Osteocyte (in vitro differentiated cells): ENCODE data around the gene TBC1D5. TPM values are rescaled to one million over a fixed set of nuclear protein-coding genes. Genes with fewer than 3 reads are reported as not detected.

ENCODE experiments used
- DNase-seq: peaks from one replicate; pipeline ENCODE4 v3.0.0; 2021; ENCODE audit warnings: mixed read lengths; ENCODE audit not compliant: unreplicated experiment; ENCODE audit errors: extremely low spot score
- H3K27ac Mint-ChIP-seq: one replicate; pipeline ENCODE4 v1.8.0; 2021; ENCODE audit warnings: mild to moderate bottlenecking, mixed read lengths; ENCODE audit not compliant: unreplicated experiment
- H3K27me3 Mint-ChIP-seq: one replicate; pipeline ENCODE4 v1.8.0; 2021; ENCODE audit warnings: mixed read lengths; ENCODE audit not compliant: unreplicated experiment
- H3K36me3 Mint-ChIP-seq: one replicate; pipeline ENCODE4 v1.8.0; 2021; ENCODE audit warnings: mixed read lengths; ENCODE audit not compliant: unreplicated experiment
- H3K4me1 Mint-ChIP-seq: one replicate; pipeline ENCODE4 v1.8.0; 2021; ENCODE audit warnings: mixed read lengths; ENCODE audit not compliant: unreplicated experiment
- H3K4me3 Mint-ChIP-seq: one replicate; pipeline ENCODE4 v1.8.0; 2021; ENCODE audit warnings: mild to moderate bottlenecking, moderate library complexity, mixed read lengths; ENCODE audit not compliant: unreplicated experiment
- H3K9me3 Mint-ChIP-seq: one replicate; pipeline ENCODE4 v1.8.0; 2021; ENCODE audit warnings: mixed read lengths; ENCODE audit not compliant: unreplicated experiment
- total RNA-seq: library from RNA; stranded (reverse); gene quantifications from 2 replicates; pipeline ENCODE4 v1.2.1, GENCODE V29; 2021
- TF ChIP-seq, protein P1 (sequence below): fragments of 200-600 bp; sonication (generic); IDR thresholded peaks from 2 replicates; pipeline ENCODE4 v1.5.0; 2021; ENCODE audit warnings: antibody characterized with exemption, mild to moderate bottlenecking, moderate library complexity

The TBC1D5 gene
- total RNA-seq, 1 donor from 2014 or later: 69.2 TPM

DNA sequence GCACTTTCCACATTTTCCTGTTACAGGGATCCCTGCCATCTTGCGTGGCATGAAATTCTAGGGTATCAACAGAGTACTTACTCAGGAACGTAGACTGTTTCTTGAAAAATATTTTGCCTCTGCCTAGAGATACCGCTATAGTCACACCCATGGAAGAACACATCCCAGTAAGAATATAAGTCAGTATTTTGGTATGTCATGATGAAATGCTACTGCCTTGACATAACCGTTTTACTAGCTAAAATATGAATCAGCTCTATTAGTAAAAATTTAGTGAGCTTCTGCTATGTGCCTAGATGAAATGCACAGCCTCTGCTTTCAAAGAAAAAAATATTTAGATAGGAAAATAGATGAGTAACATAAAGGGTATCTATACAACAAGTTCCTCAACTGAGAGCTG lies 276.4 kb downstream of the TBC1D5 start:
- TF ChIP-seq, protein P1, sequence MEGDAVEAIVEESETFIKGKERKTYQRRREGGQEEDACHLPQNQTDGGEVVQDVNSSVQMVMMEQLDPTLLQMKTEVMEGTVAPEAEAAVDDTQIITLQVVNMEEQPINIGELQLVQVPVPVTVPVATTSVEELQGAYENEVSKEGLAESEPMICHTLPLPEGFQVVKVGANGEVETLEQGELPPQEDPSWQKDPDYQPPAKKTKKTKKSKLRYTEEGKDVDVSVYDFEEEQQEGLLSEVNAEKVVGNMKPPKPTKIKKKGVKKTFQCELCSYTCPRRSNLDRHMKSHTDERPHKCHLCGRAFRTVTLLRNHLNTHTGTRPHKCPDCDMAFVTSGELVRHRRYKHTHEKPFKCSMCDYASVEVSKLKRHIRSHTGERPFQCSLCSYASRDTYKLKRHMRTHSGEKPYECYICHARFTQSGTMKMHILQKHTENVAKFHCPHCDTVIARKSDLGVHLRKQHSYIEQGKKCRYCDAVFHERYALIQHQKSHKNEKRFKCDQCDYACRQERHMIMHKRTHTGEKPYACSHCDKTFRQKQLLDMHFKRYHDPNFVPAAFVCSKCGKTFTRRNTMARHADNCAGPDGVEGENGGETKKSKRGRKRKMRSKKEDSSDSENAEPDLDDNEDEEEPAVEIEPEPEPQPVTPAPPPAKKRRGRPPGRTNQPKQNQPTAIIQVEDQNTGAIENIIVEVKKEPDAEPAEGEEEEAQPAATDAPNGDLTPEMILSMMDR: no peak
- Mint-ChIP-seq H3K4me3 (no peak overlapping the region), H3K4me1 (peaks cover 13% of the 10 kb centered on the region), H3K9me3 (no peaks in the 10 kb centered on the region), H3K36me3 (peaks cover 8% of the 10 kb centered on the region), H3K27ac (no peak overlapping the region), H3K27me3 (no peaks in the 10 kb centered on the region)
- DNase-seq: no peak

DNA sequence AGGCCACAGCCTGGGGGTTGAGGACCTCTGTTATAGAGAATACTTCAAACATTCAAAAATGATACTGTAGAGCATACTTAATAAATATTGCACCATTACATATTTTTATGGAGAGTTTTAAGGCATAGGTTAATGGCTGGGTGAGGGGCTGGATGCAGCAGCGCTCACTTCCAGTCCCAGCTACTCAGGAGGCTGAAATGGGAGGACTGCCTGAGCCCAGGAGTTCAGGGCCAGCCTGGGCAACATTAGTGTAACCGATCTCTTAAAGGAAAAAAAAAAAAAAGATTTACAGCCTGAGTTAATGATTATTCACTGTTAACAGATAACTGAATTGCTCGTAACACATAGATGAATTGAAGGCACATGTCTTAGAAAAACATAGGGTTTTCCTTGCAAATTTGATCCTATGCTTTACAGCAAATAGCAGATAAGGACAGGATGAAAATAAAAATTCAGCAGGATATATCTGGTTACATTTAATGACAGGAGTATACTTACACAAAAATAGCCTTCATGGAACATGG lies 282.9 kb downstream of the TBC1D5 start:
- peaks cover 4% of the 10 kb centered on the region for H3K9me3 Mint-ChIP-seq
- no peak overlapping the region for H3K4me3 Mint-ChIP-seq
- TF ChIP-seq, protein P1: no peak
- no peak for DNase-seq
- H3K36me3 Mint-ChIP-seq: peaks cover 6% of the 10 kb centered on the region
- H3K27ac Mint-ChIP-seq: no peak overlapping the region
- no peaks in the 10 kb centered on the region for H3K27me3 Mint-ChIP-seq
- no peaks in the 10 kb centered on the region for H3K4me1 Mint-ChIP-seq

GRCh38 chr3:17456650-17457049 lies 285.8 kb downstream of the TBC1D5 start:
- DNase-seq: no peak
- H3K27ac Mint-ChIP-seq: no peak overlapping the region

DNA sequence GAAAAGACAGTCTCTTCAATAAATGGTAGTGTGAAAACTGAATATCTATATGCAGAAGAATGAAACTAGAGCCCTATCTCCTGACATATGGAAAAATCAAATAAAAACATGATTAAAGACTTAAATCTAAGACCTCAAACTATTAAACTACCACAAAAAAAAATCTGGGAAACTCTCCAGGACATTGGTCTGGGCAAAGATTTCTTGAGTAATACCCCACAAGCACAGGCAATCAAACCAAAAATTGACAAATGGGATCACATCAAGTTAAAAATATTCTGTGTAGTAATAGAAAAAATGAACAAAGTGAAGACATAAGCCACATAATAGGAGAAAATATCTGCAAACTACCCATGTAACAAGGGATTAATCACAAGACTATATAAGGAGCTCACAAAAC lies 286.4 kb downstream of the TBC1D5 start:
- TF ChIP-seq, protein P1: no peak
- H3K9me3 Mint-ChIP-seq: peaks cover 18% of the 10 kb centered on the region

More at GRCh38 chr3:17456650-17457049, 285.8 kb downstream of the TBC1D5 start:
- Mint-ChIP-seq H3K27me3 (no peaks in the 10 kb centered on the region), H3K36me3 (peaks cover 2% of the 10 kb centered on the region), H3K4me3 (no peak overlapping the region), H3K4me1 (no peaks in the 10 kb centered on the region), H3K9me3 (peaks cover 18% of the 10 kb centered on the region)
- TF ChIP-seq, protein P1: no peak

DNA sequence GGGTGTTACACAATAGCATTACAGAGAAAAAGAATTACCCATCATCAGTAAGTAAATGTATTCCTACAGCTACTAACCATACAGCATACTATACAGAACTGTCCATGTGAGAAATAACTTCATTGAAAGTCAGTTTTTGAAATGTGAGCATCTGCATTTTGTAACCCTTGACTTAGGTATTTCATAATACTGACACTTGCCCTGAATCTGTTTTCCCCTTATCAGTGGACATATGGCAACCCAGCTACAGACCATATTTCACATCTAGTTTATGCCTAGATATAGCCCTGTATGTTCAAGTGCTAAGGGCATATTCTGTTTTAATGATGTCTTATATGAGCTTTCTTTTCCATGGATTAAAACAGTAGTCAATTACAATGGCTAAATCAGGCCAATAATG lies 297.6 kb downstream of the TBC1D5 start:
- Mint-ChIP-seq H3K36me3 (peaks cover 5% of the 10 kb centered on the region), H3K4me1 (peaks cover 6% of the 10 kb centered on the region), H3K27me3 (no peaks in the 10 kb centered on the region), H3K4me3 (no peak overlapping the region), H3K27ac (no peak overlapping the region), H3K9me3 (no peaks in the 10 kb centered on the region)
- TF ChIP-seq, protein P1: no peak
- DNase-seq: no peak

More for the DNA sequence above, 286.4 kb downstream of the TBC1D5 start:
- H3K27ac Mint-ChIP-seq: no peak overlapping the region
- peaks cover 5% of the 10 kb centered on the region for H3K36me3 Mint-ChIP-seq
- H3K27me3 Mint-ChIP-seq: no peaks in the 10 kb centered on the region
- no peak for DNase-seq
- H3K4me1 Mint-ChIP-seq: no peaks in the 10 kb centered on the region
- H3K4me3 Mint-ChIP-seq: no peak overlapping the region
